GM12878 (cell line): ENCODE results near the gene NOS1AP. TPM values are rescaled to one million over a fixed set of nuclear protein-coding genes. Genes with fewer than 3 reads are reported as not detected.

Source experiments
- EP300 ChIP-seq, 2 experiments: fragments of 150-350 bp in 1 of 2; IDR thresholded peaks; 2 replicates each; pipeline ENCODE4 v1.6.1; 2011 to 2012; ENCODE audit warnings: low read depth in 2 of 2, low read length in 2 of 2, borderline replicate concordance in 1 of 2, improper control_type of control experiment in 1 of 2, inconsistent platforms in 1 of 2; ENCODE audit not compliant: control insufficient read depth in 1 of 2
- JUNB ChIP-seq: IDR thresholded peaks from 2 replicates; pipeline ENCODE4 v1.6.1; 2016; ENCODE audit warnings: antibody characterized with exemption, mild to moderate bottlenecking
- MYC ChIP-seq: IDR thresholded peaks from 2 replicates; pipeline ENCODE4 v1.6.1; 2011; ENCODE audit warnings: mild to moderate bottlenecking, low read length, moderate library complexity, inconsistent platforms; ENCODE audit not compliant: insufficient read depth, insufficient replicate concordance, insufficient read length, severe bottlenecking
- YY1 ChIP-seq: IDR thresholded peaks from 2 replicates; pipeline ENCODE4 v1.6.1; 2011; ENCODE audit warnings: low read depth, mild to moderate bottlenecking, low read length
- polyA plus RNA-seq, 11 experiments: library from polyadenylated mRNA; depleted of rRNA in 4 of 11; unstranded in 6 of 11; stranded (reverse) in 5 of 11; fragments of >200 nt; fragmentation: Nextera tagmentation in 4 of 11; fragmentation: Illumina TruSeq in 1 of 11; extraction: Ambion mirVana in 4 of 11; extraction: Trizol in 1 of 11; gene quantifications; 1 replicate in 1 of 11; 2 replicates in 10 of 11; pipeline versions ENCODE4 v1.2.1 to v1.2.3, GENCODE V29; 2011 to 2016; ENCODE audit warnings: inconsistent platforms in 2 of 11, missing spikeins in 2 of 11, low read depth in 1 of 11
- total RNA-seq, 4 experiments: library from RNA; depleted of rRNA in 3 of 4; stranded (reverse); fragments of >200 nt in 3 of 4; fragmentation: Illumina TruSeq in 1 of 4; extraction: Trizol in 1 of 4; gene quantifications; 2 replicates each; pipeline versions ENCODE4 v1.2.1 to v1.2.3, GENCODE V29; 2013 to 2021
- TF ChIP-seq, protein P1 (sequence below): fragments of 450-650 bp; IDR thresholded peaks from 2 replicates; pipeline ENCODE4 v1.6.1; 2016; ENCODE audit warnings: mild to moderate bottlenecking
- TF ChIP-seq, protein P2 (sequence below): fragments of 450-650 bp; formaldehyde crosslinking; IDR thresholded peaks from 2 replicates; pipeline ENCODE4 v1.4.0; 2022; ENCODE audit warnings: mild to moderate bottlenecking, moderate library complexity
- TF ChIP-seq, protein P3 (sequence below): fragments of 450-650 bp; IDR thresholded peaks from 2 replicates; pipeline ENCODE4 v1.6.1; 2017; ENCODE audit warnings: borderline replicate concordance

The NOS1AP gene
- total and polyA plus RNA-seq, 10 of the 15 experiments (the other 5 are each of a cell fraction or from before 2014, with no cell fraction given) = 0.03 to 0.15 TPM; not detected in 8

DNA sequence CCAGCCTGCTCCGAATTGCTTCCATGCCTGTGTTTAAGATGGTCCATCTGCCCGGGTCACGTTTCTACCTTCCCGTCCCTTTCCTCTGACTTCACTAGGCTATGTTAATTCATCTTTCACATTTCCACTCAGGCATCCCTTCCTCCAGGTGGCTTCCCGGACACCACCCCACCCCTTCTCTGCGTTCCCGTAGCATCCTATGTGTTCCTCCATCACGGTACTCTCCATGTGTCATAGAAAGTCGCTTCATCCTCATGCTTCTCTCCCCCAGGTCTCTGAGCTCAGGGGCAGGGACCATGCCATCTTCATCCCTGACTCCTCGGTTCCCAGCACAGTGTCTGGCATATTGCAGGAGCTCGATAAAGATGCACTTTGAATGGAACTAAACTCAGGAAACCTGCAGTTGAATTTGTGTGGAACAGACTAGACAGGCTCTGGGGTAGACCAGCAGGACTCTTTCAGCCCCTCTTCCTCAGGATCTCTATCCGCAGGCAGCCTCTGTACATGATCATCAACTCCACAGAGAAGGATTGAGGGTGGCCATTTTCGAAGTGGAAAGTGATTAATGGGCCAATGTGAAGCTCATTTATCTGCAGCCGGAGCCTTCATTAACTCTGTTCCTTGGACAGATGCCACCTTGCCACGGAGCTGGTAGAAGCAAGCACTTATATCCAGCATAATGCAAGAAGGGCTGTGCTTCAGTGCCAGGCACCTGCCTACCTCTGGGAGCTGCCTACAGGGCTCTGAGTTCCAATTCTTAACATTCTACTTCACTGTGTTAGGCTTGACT, 321.1 kb downstream of the NOS1AP start (continued):
- TF ChIP-seq JUNB = no peak
- TF ChIP-seq EP300 (IDR thresholded peaks at IDR 0.05; ENCODE audit: borderline replicate concordance in 1 of 2, control insufficient read depth in 1 of 2, low read depth in 2 of 2, low read length in 2 of 2) = no peak
- TF ChIP-seq, protein P1, sequence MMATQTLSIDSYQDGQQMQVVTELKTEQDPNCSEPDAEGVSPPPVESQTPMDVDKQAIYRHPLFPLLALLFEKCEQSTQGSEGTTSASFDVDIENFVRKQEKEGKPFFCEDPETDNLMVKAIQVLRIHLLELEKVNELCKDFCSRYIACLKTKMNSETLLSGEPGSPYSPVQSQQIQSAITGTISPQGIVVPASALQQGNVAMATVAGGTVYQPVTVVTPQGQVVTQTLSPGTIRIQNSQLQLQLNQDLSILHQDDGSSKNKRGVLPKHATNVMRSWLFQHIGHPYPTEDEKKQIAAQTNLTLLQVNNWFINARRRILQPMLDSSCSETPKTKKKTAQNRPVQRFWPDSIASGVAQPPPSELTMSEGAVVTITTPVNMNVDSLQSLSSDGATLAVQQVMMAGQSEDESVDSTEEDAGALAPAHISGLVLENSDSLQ = no peak
- TF ChIP-seq MYC = no peak
- TF ChIP-seq, protein P2, sequence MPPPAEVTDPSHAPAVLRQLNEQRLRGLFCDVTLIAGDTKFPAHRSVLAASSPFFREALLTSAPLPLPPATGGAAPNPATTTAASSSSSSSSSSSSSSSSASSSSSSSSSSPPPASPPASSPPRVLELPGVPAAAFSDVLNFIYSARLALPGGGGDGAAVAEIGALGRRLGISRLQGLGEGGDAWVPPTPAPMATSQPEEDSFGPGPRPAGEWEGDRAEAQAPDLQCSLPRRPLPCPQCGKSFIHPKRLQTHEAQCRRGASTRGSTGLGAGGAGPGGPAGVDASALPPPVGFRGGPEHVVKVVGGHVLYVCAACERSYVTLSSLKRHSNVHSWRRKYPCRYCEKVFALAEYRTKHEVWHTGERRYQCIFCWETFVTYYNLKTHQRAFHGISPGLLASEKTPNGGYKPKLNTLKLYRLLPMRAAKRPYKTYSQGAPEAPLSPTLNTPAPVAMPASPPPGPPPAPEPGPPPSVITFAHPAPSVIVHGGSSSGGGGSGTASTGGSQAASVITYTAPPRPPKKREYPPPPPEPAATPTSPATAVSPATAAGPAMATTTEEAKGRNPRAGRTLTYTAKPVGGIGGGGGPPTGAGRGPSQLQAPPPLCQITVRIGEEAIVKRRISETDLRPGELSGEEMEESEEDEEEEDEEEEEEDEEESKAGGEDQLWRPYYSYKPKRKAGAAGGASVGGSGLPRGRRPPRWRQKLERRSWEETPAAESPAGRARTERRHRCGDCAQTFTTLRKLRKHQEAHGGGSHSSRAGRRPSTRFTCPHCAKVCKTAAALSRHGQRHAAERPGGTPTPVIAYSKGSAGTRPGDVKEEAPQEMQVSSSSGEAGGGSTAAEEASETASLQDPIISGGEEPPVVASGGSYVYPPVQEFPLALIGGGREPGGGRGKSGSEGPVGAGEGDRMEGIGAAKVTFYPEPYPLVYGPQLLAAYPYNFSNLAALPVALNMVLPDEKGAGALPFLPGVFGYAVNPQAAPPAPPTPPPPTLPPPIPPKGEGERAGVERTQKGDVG (CRISPR knock-in tag) = no peak
- TF ChIP-seq, protein P3, sequence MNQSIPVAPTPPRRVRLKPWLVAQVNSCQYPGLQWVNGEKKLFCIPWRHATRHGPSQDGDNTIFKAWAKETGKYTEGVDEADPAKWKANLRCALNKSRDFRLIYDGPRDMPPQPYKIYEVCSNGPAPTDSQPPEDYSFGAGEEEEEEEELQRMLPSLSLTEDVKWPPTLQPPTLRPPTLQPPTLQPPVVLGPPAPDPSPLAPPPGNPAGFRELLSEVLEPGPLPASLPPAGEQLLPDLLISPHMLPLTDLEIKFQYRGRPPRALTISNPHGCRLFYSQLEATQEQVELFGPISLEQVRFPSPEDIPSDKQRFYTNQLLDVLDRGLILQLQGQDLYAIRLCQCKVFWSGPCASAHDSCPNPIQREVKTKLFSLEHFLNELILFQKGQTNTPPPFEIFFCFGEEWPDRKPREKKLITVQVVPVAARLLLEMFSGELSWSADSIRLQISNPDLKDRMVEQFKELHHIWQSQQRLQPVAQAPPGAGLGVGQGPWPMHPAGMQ = no peak
- TF ChIP-seq YY1 = no peak
